Neuronal stem cell (in vitro differentiated cells): Measurements from ENCODE around the gene SLC12A4.
"Not testable (repeated sequence)": the region's sequence is repeated elsewhere in the genome, so short reads cannot be mapped to it uniquely, and the experiment has no call there.

ENCODE experiments used
- DNase-seq: peaks from one replicate; pipeline ENCODE4 v3.0.0-alpha.2; 2013; ENCODE audit warnings: low spot score
- H2AFZ ChIP-seq: one replicate; pipeline ENCODE4 v1.6.1; 2013; ENCODE audit warnings: mild to moderate bottlenecking, low read length, inconsistent platforms
- H2AK5ac ChIP-seq: 2 replicates; pipeline ENCODE4 v1.6.1; 2013; ENCODE audit warnings: low read depth, mild to moderate bottlenecking, inconsistent platforms, low read length, moderate library complexity, mixed read lengths
- H2BK120ac ChIP-seq: 2 replicates; pipeline ENCODE4 v1.6.1; 2013; ENCODE audit warnings: low read depth, mild to moderate bottlenecking, inconsistent platforms, low read length, moderate library complexity, mixed read lengths
- H2BK12ac ChIP-seq: one replicate; pipeline ENCODE4 v1.6.1; 2013; ENCODE audit warnings: low read length, inconsistent platforms
- H2BK15ac ChIP-seq: 2 replicates; pipeline ENCODE4 v1.6.1; 2013; ENCODE audit warnings: mild to moderate bottlenecking, low read length, inconsistent platforms, mixed read lengths
- H2BK5ac ChIP-seq: one replicate; pipeline ENCODE4 v1.6.1; 2013; ENCODE audit warnings: inconsistent platforms, mild to moderate bottlenecking, low read length, moderate library complexity
- H3K14ac ChIP-seq: one replicate; pipeline ENCODE4 v1.6.1; 2013; ENCODE audit warnings: low read length, inconsistent platforms
- H3K18ac ChIP-seq: 2 replicates; pipeline ENCODE4 v1.6.1; 2013; ENCODE audit warnings: low read length, inconsistent platforms
- H3K23ac ChIP-seq: 2 replicates; pipeline ENCODE4 v1.6.1; 2013; ENCODE audit warnings: low read depth, mild to moderate bottlenecking, mixed read lengths, low read length, inconsistent platforms; ENCODE audit not compliant: poor library complexity
- H3K27ac ChIP-seq: replicated peaks from 3 replicates; pipeline ENCODE4 v1.5.1; 2013; ENCODE audit warnings: low read length, inconsistent platforms
- H3K27me3 ChIP-seq, 3 experiments: 2 replicates each; pipeline ENCODE4 v1.6.1; 2013; ENCODE audit warnings: low read length in 3 of 3, mild to moderate bottlenecking in 2 of 3, inconsistent platforms in 1 of 3, low read depth in 1 of 3, mixed read lengths in 1 of 3, moderate library complexity in 1 of 3; ENCODE audit not compliant: control insufficient read depth in 3 of 3, insufficient read depth in 3 of 3
- H3K36me3 ChIP-seq, 2 donors: replicated peaks in 1 of 2; 2 replicates each; pipeline ENCODE4 v1.6.1; 2013; ENCODE audit warnings: low read length in 2 of 2; ENCODE audit not compliant: control insufficient read depth in 2 of 2, insufficient read depth in 2 of 2
- H3K4ac ChIP-seq: 2 replicates; pipeline ENCODE4 v1.6.1; 2013; ENCODE audit warnings: inconsistent platforms, mild to moderate bottlenecking, low read length, moderate library complexity
- H3K4me1 ChIP-seq, 2 donors: 1 replicate in 1 of 2; 2 replicates in 1 of 2; pipeline ENCODE4 v1.6.1; 2013; ENCODE audit warnings: low read length in 2 of 2, low read depth in 1 of 2; ENCODE audit not compliant: control insufficient read depth in 2 of 2, insufficient read depth in 1 of 2
- H3K4me2 ChIP-seq: one replicate; pipeline ENCODE4 v1.6.1; 2013; ENCODE audit warnings: mild to moderate bottlenecking, low read length, inconsistent platforms; ENCODE audit not compliant: insufficient read depth, poor library complexity, severe bottlenecking
- H3K4me3 ChIP-seq, 2 donors: 2 replicates each; pipeline ENCODE4 v1.5.1; 2013; ENCODE audit warnings: low read length in 2 of 2, mild to moderate bottlenecking in 2 of 2, inconsistent platforms in 1 of 2, moderate library complexity in 1 of 2
- H3K79me1 ChIP-seq: one replicate; pipeline ENCODE4 v1.6.1; 2013; ENCODE audit warnings: low read depth, mild to moderate bottlenecking, inconsistent platforms, low read length, moderate library complexity
- H3K9ac ChIP-seq: one replicate; pipeline ENCODE4 v1.6.1; 2013; ENCODE audit warnings: mild to moderate bottlenecking, low read depth, low read length, inconsistent platforms; ENCODE audit not compliant: poor library complexity
- H3K9me3 ChIP-seq, 2 donors: replicated peaks in 1 of 2; 2 replicates each; pipeline versions ENCODE3 to v1.6.1; 2013; ENCODE audit warnings: low read length in 2 of 2, mild to moderate bottlenecking in 2 of 2, inconsistent platforms in 1 of 2, low read depth in 1 of 2, mixed read lengths in 1 of 2, moderate library complexity in 1 of 2; ENCODE audit not compliant: control insufficient read depth in 2 of 2, insufficient read depth in 1 of 2
- H4K8ac ChIP-seq: one replicate; pipeline ENCODE4 v1.6.1; 2013; ENCODE audit warnings: low read depth, mild to moderate bottlenecking, inconsistent platforms, low read length, moderate library complexity
- H4K91ac ChIP-seq: one replicate; pipeline ENCODE4 v1.6.1; 2013; ENCODE audit warnings: low read length, low read depth, mild to moderate bottlenecking, inconsistent platforms; ENCODE audit not compliant: poor library complexity
- WGBS, 2 donors: extraction: QIAGEN DNeasy Blood & Tissue Kit; methylation state at CpG; one replicate each; pipeline ENCODE4 v1.1.7; 2013; ENCODE audit warnings: missing lambda C conversion rate in 2 of 2, mixed read lengths in 1 of 2; ENCODE audit not compliant: insufficient read length in 2 of 2, insufficient replicate concordance in 1 of 2; ENCODE audit errors: extremely low coverage in 2 of 2; 5-methylcytosine and 5-hydroxymethylcytosine counted together

SLC12A4 gene

GRCh38 chr16:67972285-67972684 is 3.8 kb upstream of the SLC12A4 start:
- not testable (repeated sequence) for H3K4ac ChIP-seq, H2AFZ ChIP-seq, H3K18ac ChIP-seq, H2BK120ac ChIP-seq, H2BK12ac ChIP-seq, DNase-seq, H3K9ac ChIP-seq, H3K4me2 ChIP-seq, H3K14ac ChIP-seq, H3K36me3 ChIP-seq, H3K4me3 ChIP-seq, H3K9me3 ChIP-seq, H2BK15ac ChIP-seq, H2AK5ac ChIP-seq, H4K91ac ChIP-seq, H3K79me1 ChIP-seq, H4K8ac ChIP-seq, H3K23ac ChIP-seq, H3K27me3 ChIP-seq, H2BK5ac ChIP-seq, H3K27ac ChIP-seq, H3K4me1 ChIP-seq
- WGBS, 2 donors, result no CpG with 5 or more reads among the region's 7 CpGs

- DNase-seq, result no peak
Observed at GRCh38 chr16:67971111-67971510, 2.7 kb upstream of the SLC12A4 start.

GRCh38 chr16:67969254-67970039 is 1.0 kb upstream of the SLC12A4 start:
- Histone ChIP-seq H3K18ac (peak overlapping the region; percentile 94), H3K23ac (peak overlapping the region; percentile 94), H2BK15ac (peak overlapping the region; percentile 98), H2BK120ac (peak overlapping the region; percentile 96), H4K8ac (no peak overlapping the region), H2AK5ac (peak overlapping the region; percentile 92), H3K4me3 (peak overlapping the region; percentile 53 to 78), H3K9me3 (no peaks in the 10 kb centered on the region), H3K79me1 (peaks cover 6% of the 10 kb centered on the region), H2AFZ (peak overlapping the region; percentile 90), H2BK5ac (no peak overlapping the region), H2BK12ac (no peak overlapping the region), H3K27ac (peak overlapping the region; percentile 48), H3K4ac (peak overlapping the region; percentile 86), H3K14ac (no peak overlapping the region), H3K27me3 (no peaks in the 10 kb centered on the region), H3K36me3 (peaks cover 0 to 1% of the 10 kb centered on the region in 2 donors), H4K91ac (peak overlapping the region; percentile 82), H3K4me1 (peaks cover 20 to 27% of the 10 kb centered on the region in 2 donors), H3K9ac (peak overlapping the region; percentile 72), H3K4me2 (peak overlapping the region; percentile 74)
- DNase-seq, result peak; percentile 24
- no CpG with 5 or more reads among the region's 40 CpGs for WGBS, 2 donors

More at GRCh38 chr16:67971111-67971510, 2.7 kb upstream of the SLC12A4 start:
- Histone ChIP-seq H2AFZ (no peak overlapping the region), H3K18ac (no peak overlapping the region), H3K36me3 (no peaks in the 10 kb centered on the region), H4K91ac (no peak overlapping the region), H2BK5ac (no peak overlapping the region), H3K4me3 (no peak overlapping the region), H2AK5ac (no peak overlapping the region), H3K14ac (no peak overlapping the region), H2BK120ac (no peak overlapping the region), H3K79me1 (peaks cover 6% of the 10 kb centered on the region), H3K23ac (no peak overlapping the region), H3K4ac (no peak overlapping the region), H3K27ac (no peak overlapping the region), H2BK12ac (peak overlapping the region; percentile 75), H3K27me3 (no peaks in the 10 kb centered on the region), H2BK15ac (peak overlapping the region; percentile 55), H3K9me3 (no peaks in the 10 kb centered on the region), H3K9ac (no peak overlapping the region), H3K4me1 (peaks cover 16 to 18% of the 10 kb centered on the region in 2 donors), H4K8ac (no peak overlapping the region), H3K4me2 (no peak overlapping the region)
- WGBS, 2 donors, result no CpG with 5 or more reads among the region's 9 CpGs

- Histone ChIP-seq H2BK15ac (no peak overlapping the region), H4K8ac (no peak overlapping the region), H3K14ac (peak overlapping the region; percentile 32), H3K4me1 (peaks cover 20 to 28% of the 10 kb centered on the region in 2 donors), H3K27me3 (no peaks in the 10 kb centered on the region), H3K36me3 (peaks cover 6 to 11% of the 10 kb centered on the region in 2 donors), H2AFZ (peak overlapping the region; percentile 90), H3K18ac (peak overlapping the region; percentile 97), H2BK120ac (no peak overlapping the region), H3K4me2 (peak overlapping the region; percentile 63), H2BK5ac (no peak overlapping the region), H2AK5ac (peak overlapping the region; percentile 1), H3K9me3 (no peaks in the 10 kb centered on the region), H2BK12ac (no peak overlapping the region), H3K4me3 (peak overlapping the region; percentile 53 to 96), H3K9ac (peak overlapping the region; percentile 86), H3K79me1 (peaks cover 15% of the 10 kb centered on the region), H3K27ac (no peak overlapping the region), H4K91ac (no peak overlapping the region), H3K4ac (no peak overlapping the region), H3K23ac (peak overlapping the region; percentile 59)
- no CpG with 5 or more reads among the region's 45 CpGs for WGBS, 2 donors
- peak; percentile 32 for DNase-seq
Observed at GRCh38 chr16:67967958-67968399, 458 bp downstream of the SLC12A4 start.
